T-cell (primary cell): ENCODE results near the gene GOLGA7B. TPM values are rescaled to one million over a fixed set of nuclear protein-coding genes. Genes with fewer than 3 reads are reported as not detected.

Source experiments
- ATAC-seq, 4 experiments: fragments of 200-7000 bp in 3 of 4; fragments of 150-1000 bp in 1 of 4; cut with Tn5 transposase; replicated peaks in 1 of 4; 1 replicate in 3 of 4; 2 replicates in 1 of 4; pipeline ENCODE4 v1.10.0; 2021; ENCODE audit warnings: moderate library complexity in 3 of 4, mild to moderate bottlenecking in 2 of 4, moderate number of reproducible peaks in 1 of 4
- CTCF ChIA-PET, 2 donors: fragments of 300-600 bp; sonication (Branson Sonifier 250); formaldehyde crosslinking; loops; one replicate each; lab custom pipeline; 2022; ENCODE audit warnings: antibody characterized with exemption in 2 of 2; lab: Charles Lee
- POLR2A ChIA-PET, 2 donors: fragments of 300-600 bp; sonication (Branson Sonifier 250); formaldehyde crosslinking; loops; one replicate each; lab custom pipeline; 2022; ENCODE audit warnings: antibody characterized with exemption in 2 of 2; lab: Charles Lee
- DNase-seq, 35 experiments: peaks; one replicate each; pipeline versions ENCODE4 v3.0.0 to v3.0.0-alpha.2; 2013 to 2023
- H3K27ac ChIP-seq: one replicate; pipeline ENCODE4 v1.5.1; 2013; ENCODE audit warnings: low read length
- H3K27me3 ChIP-seq, 2 experiments: replicated peaks in 1 of 2; 1 replicate in 1 of 2; 2 replicates in 1 of 2; pipeline versions ENCODE4 v1.6.1 to v1.7.0; 2013; ENCODE audit warnings: low read length in 1 of 2, mixed read lengths in 1 of 2; ENCODE audit not compliant: control insufficient read depth in 2 of 2, insufficient read depth in 2 of 2; ENCODE audit errors: extremely low read depth in 1 of 2
- H3K36me3 ChIP-seq, 2 donors: 1 replicate in 1 of 2; 2 replicates in 1 of 2; pipeline versions ENCODE4 v1.6.1 to v1.7.0; 2013; ENCODE audit warnings: low read length in 1 of 2; ENCODE audit not compliant: control insufficient read depth in 2 of 2, insufficient read depth in 1 of 2; ENCODE audit errors: extremely low read depth in 1 of 2
- H3K4me1 ChIP-seq, 2 experiments: 1 replicate in 1 of 2; 2 replicates in 1 of 2; pipeline versions ENCODE4 v1.6.1 to v1.7.0; 2013; ENCODE audit warnings: low read length in 2 of 2, mixed read lengths in 1 of 2; ENCODE audit not compliant: insufficient read depth in 2 of 2, control insufficient read depth in 1 of 2; ENCODE audit errors: extremely low read depth in 1 of 2
- H3K4me3 ChIP-seq, 2 donors: 1 replicate in 1 of 2; 2 replicates in 1 of 2; pipeline versions ENCODE4 v1.5.1 to v1.7.0; 2013; ENCODE audit warnings: mild to moderate bottlenecking in 2 of 2, low read length in 1 of 2, moderate library complexity in 1 of 2; ENCODE audit not compliant: control insufficient read depth in 1 of 2; ENCODE audit errors: extremely low read depth in 1 of 2
- H3K9me3 ChIP-seq: 2 replicates; pipeline ENCODE4 v1.7.0; 2013
- H3K27ac Mint-ChIP-seq, 2 donors: one replicate each; pipeline ENCODE4 v1.8.0; 2020 to 2021; ENCODE audit warnings: mild to moderate bottlenecking in 2 of 2, mixed read lengths in 2 of 2
- H3K27me3 Mint-ChIP-seq, 2 donors: one replicate each; pipeline ENCODE4 v1.8.0; 2021 to 2022; ENCODE audit warnings: mixed read lengths in 2 of 2
- H3K36me3 Mint-ChIP-seq: one replicate; pipeline ENCODE4 v1.8.0; 2021; ENCODE audit warnings: mixed read lengths
- H3K4me1 Mint-ChIP-seq, 3 donors: one replicate each; pipeline ENCODE4 v1.8.0; 2020 to 2022; ENCODE audit warnings: mixed read lengths in 3 of 3, mild to moderate bottlenecking in 1 of 3
- H3K4me3 Mint-ChIP-seq, 3 donors: one replicate each; pipeline ENCODE4 v1.8.0; 2020 to 2022; ENCODE audit warnings: mild to moderate bottlenecking in 3 of 3, mixed read lengths in 3 of 3, moderate library complexity in 3 of 3
- H3K9me3 Mint-ChIP-seq, 3 donors: one replicate each; pipeline ENCODE4 v1.8.0; 2020 to 2022; ENCODE audit warnings: mixed read lengths in 3 of 3
- WGBS: methylation state at CpG from one replicate; pipeline ENCODE4 v1.1.5; 2013; ENCODE audit warnings: missing lambda C conversion rate; ENCODE audit not compliant: insufficient coverage; 5-methylcytosine and 5-hydroxymethylcytosine counted together
- total RNA-seq, 35 experiments: library from RNA in 6 of 35; stranded (reverse) in 6 of 35; fragments of 120-200 nt in 1 of 35; gene quantifications; one replicate each; pipeline versions ENCODE4 v1.2.1 to v1.2.4 and lab custom pipeline; 2013 to 2026

Gene GOLGA7B
- total RNA-seq, 5 donors from 2014 or later (not counting 1 experiment from before 2014, with no cell fraction given) = 9.4 to 16.7 (median 12.2) TPM

DNA sequence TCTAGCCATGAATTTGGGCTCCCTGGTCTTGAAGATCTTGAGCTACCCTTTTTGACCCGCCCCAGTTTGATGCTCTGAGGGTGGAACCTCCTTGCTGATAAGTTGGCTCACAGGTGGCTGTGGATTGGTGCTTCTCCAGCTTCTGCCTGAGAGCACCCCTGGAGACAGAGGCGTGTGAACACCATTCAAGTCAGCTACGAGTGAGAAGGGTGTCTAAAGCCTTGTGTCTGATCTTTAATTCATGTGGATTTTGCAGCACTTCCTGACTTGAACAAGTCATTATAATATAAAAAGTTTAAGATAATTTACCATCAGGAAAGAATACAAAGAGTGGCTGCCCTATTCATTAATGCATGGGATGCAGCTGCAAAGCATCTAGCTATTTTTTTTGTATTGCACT lies 37.7 kb upstream of the GOLGA7B start:
- ATAC-seq = no peak
- peaks cover 4 to 9% (median 7%) of the 10 kb centered on the region in 3 donors for H3K4me1 Mint-ChIP-seq

DNA sequence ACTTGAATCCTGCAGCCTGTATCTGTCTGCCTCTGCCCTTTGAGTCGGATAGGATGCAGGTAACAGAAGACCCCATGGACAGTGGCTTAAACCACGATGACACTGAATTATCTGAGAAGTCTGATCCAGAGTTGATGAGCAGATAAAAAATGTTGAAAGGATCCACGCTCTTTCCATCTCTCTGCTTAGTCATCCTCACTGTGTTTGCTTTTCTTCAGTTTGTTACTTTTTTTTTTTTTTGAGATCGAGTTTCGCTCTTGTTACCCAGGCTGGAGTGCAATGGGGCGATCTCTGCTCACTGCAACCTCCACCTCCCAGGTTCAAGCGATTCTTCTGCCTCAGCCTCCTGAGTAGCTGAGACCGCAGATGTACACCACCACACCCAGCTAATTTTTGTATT lies 36.9 kb upstream of the GOLGA7B start:
- 79% methylated on average over 4 of the region's 8 CpGs for WGBS
- Mint-ChIP-seq H3K4me3 (no peak overlapping the region), H3K27me3 (no peaks in the 10 kb centered on the region), H3K27ac (no peak overlapping the region), H3K36me3 (no peaks in the 10 kb centered on the region), H3K9me3 (no peaks in the 10 kb centered on the region), H3K4me1 (peaks cover 4 to 9% (median 7%) of the 10 kb centered on the region in 3 donors)
- no peak for ATAC-seq
- no peaks in the 10 kb centered on the region for H3K4me1 ChIP-seq
- H3K4me3 ChIP-seq = no peak overlapping the region
- H3K9me3 ChIP-seq = no peaks in the 10 kb centered on the region
- CTCF ChIA-PET = interaction anchor here in 1 of 2 donors (0.5 kb wide), 1 partner anchor 19 kb away, joined by 4 read pairs; no protein-coding TSS in a partner anchor
- H3K36me3 ChIP-seq = no peaks in the 10 kb centered on the region
- no peak overlapping the region for H3K27ac ChIP-seq
- H3K27me3 ChIP-seq = peaks cover 0 to 19% of the 10 kb centered on the region in 2 experiments
- DNase-seq = no peak
- POLR2A ChIA-PET = no interaction called here

More for the DNA sequence above, 37.7 kb upstream of the GOLGA7B start:
- Histone ChIP-seq H3K27ac (no peak overlapping the region), H3K4me1 (no peaks in the 10 kb centered on the region), H3K4me3 (no peak overlapping the region), H3K9me3 (no peaks in the 10 kb centered on the region), H3K27me3 (peaks cover 0 to 23% of the 10 kb centered on the region in 2 experiments), H3K36me3 (no peaks in the 10 kb centered on the region)
- Mint-ChIP-seq H3K27me3 (no peaks in the 10 kb centered on the region), H3K36me3 (no peaks in the 10 kb centered on the region), H3K4me3 (no peak overlapping the region), H3K27ac (no peak overlapping the region), H3K9me3 (no peaks in the 10 kb centered on the region)
- no peak for DNase-seq
- ChIA-PET POLR2A (no interaction called here), CTCF (interaction anchor here in 1 of 2 donors (0.5 to 0.6 kb wide), 2 partner anchors 18 to 1578 kb away, joined by 4 read pairs; no protein-coding TSS in a partner anchor)
- WGBS = no CpG with 5 or more reads among the region's 3 CpGs

GRCh38 chr10:97813311-97813710 lies 36.3 kb upstream of the GOLGA7B start:
- ChIA-PET POLR2A (no interaction called here), CTCF (no interaction called here)
- DNase-seq = no peak
- ATAC-seq = no peak
- Mint-ChIP-seq H3K4me3 (no peak overlapping the region), H3K4me1 (peaks cover 4 to 9% (median 7%) of the 10 kb centered on the region in 3 donors), H3K36me3 (no peaks in the 10 kb centered on the region), H3K9me3 (no peaks in the 10 kb centered on the region), H3K27ac (no peak overlapping the region), H3K27me3 (no peaks in the 10 kb centered on the region)
- 42% methylated on average over 2 of the region's 3 CpGs for WGBS
- peaks cover 0 to 20% of the 10 kb centered on the region in 2 experiments for H3K27me3 ChIP-seq
- H3K27ac ChIP-seq = no peak overlapping the region
- H3K36me3 ChIP-seq = no peaks in the 10 kb centered on the region
- no peak overlapping the region for H3K4me3 ChIP-seq
- no peaks in the 10 kb centered on the region for H3K9me3 ChIP-seq
- no peaks in the 10 kb centered on the region for H3K4me1 ChIP-seq

GRCh38 chr10:97814996-97815395 lies 34.6 kb upstream of the GOLGA7B start:
- Mint-ChIP-seq H3K9me3 (no peaks in the 10 kb centered on the region), H3K27ac (no peak overlapping the region), H3K36me3 (no peaks in the 10 kb centered on the region), H3K27me3 (no peaks in the 10 kb centered on the region), H3K4me3 (no peak overlapping the region), H3K4me1 (peaks cover 4 to 9% (median 7%) of the 10 kb centered on the region in 3 donors)
- Histone ChIP-seq H3K36me3 (no peaks in the 10 kb centered on the region), H3K27me3 (peaks cover 0 to 20% of the 10 kb centered on the region in 2 experiments), H3K27ac (no peak overlapping the region), H3K9me3 (no peaks in the 10 kb centered on the region), H3K4me1 (no peaks in the 10 kb centered on the region), H3K4me3 (no peak overlapping the region)
- POLR2A ChIA-PET = no interaction called here
- 85% methylated on average over 4 of the region's 5 CpGs for WGBS
- ATAC-seq = no peak
- DNase-seq = no peak
- CTCF ChIA-PET = interaction anchor here in 1 of 2 donors (0.6 kb wide), 1 partner anchor 779 kb away, joined by 4 read pairs; no protein-coding TSS in a partner anchor

DNA sequence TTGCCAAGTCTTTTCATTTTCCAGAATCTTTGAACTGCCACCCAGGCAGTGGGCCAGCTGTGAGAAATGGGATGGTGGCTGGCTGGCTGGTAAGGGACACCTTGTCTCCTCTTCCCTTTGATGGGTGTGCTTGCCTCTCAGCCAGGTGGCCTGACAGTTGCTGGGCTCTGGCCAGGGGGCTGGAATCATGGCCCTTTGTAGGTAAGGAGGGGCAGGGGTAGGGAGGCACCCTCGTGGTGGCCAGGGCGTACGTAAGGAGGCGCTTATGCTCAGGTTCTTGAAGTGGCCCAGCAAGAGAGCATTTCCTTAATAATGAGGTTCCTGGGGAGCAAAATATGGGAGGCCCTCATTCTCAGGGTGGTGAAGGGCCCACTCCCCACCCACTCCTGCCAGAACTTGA lies 33.0 kb upstream of the GOLGA7B start:
- CTCF ChIA-PET = no interaction called here

GRCh38 chr10:97818572-97818971 lies 31.1 kb upstream of the GOLGA7B start:
- no peak for ATAC-seq
- CTCF ChIA-PET = no interaction called here

More for the DNA sequence above, 33.0 kb upstream of the GOLGA7B start:
- Histone ChIP-seq H3K4me1 (no peaks in the 10 kb centered on the region), H3K27me3 (peaks cover 0 to 23% of the 10 kb centered on the region in 2 experiments), H3K36me3 (no peaks in the 10 kb centered on the region), H3K4me3 (no peak overlapping the region), H3K27ac (no peak overlapping the region), H3K9me3 (no peaks in the 10 kb centered on the region)
- Mint-ChIP-seq H3K4me1 (peaks cover 4 to 9% (median 5%) of the 10 kb centered on the region in 3 donors), H3K4me3 (no peak overlapping the region), H3K27ac (no peak overlapping the region), H3K9me3 (no peaks in the 10 kb centered on the region), H3K36me3 (no peaks in the 10 kb centered on the region), H3K27me3 (no peaks in the 10 kb centered on the region)
- no peak for ATAC-seq
- DNase-seq = no peak
- POLR2A ChIA-PET = no interaction called here
- no CpG with 5 or more reads among the region's 4 CpGs for WGBS

More at GRCh38 chr10:97818572-97818971, 31.1 kb upstream of the GOLGA7B start:
- Mint-ChIP-seq H3K4me1 (no peaks in the 10 kb centered on the region), H3K9me3 (no peaks in the 10 kb centered on the region), H3K4me3 (no peak overlapping the region), H3K27me3 (no peaks in the 10 kb centered on the region), H3K27ac (no peak overlapping the region), H3K36me3 (no peaks in the 10 kb centered on the region)
- POLR2A ChIA-PET = no interaction called here
- Histone ChIP-seq H3K9me3 (no peaks in the 10 kb centered on the region), H3K36me3 (no peaks in the 10 kb centered on the region), H3K27me3 (peaks cover 0 to 38% of the 10 kb centered on the region in 2 experiments), H3K4me1 (no peaks in the 10 kb centered on the region), H3K27ac (no peak overlapping the region), H3K4me3 (no peak overlapping the region)
- no peak for DNase-seq
